Activated naive CD8-positive, alpha-beta T cell (primary cell): ENCODE results near the gene SESN1.

Source experiments
- H3K27ac Mint-ChIP-seq: one replicate; pipeline ENCODE4 v1.8.0; 2021; ENCODE audit warnings: mixed read lengths
- H3K27me3 Mint-ChIP-seq: one replicate; pipeline ENCODE4 v1.8.0; 2021; ENCODE audit warnings: mixed read lengths
- H3K36me3 Mint-ChIP-seq: one replicate; pipeline ENCODE4 v1.8.0; 2021; ENCODE audit warnings: mixed read lengths
- H3K4me1 Mint-ChIP-seq: one replicate; pipeline ENCODE4 v1.8.0; 2021; ENCODE audit warnings: low read depth, mixed read lengths
- H3K4me3 Mint-ChIP-seq: one replicate; pipeline ENCODE4 v1.8.0; 2021; ENCODE audit warnings: mild to moderate bottlenecking, mixed read lengths
- H3K9me3 Mint-ChIP-seq: one replicate; pipeline ENCODE4 v1.8.0; 2021; ENCODE audit warnings: low read depth, mixed read lengths

Gene SESN1

GRCh38 chr6:109058620-109059019, 36.0 kb downstream of the SESN1 start:
- H3K27me3 Mint-ChIP-seq = no peaks in the 10 kb centered on the region
- no peak overlapping the region for H3K4me3 Mint-ChIP-seq
- H3K9me3 Mint-ChIP-seq = no peaks in the 10 kb centered on the region
- H3K36me3 Mint-ChIP-seq = peaks cover 3% of the 10 kb centered on the region
- H3K4me1 Mint-ChIP-seq = peaks cover 38% of the 10 kb centered on the region
- no peak overlapping the region for H3K27ac Mint-ChIP-seq

GRCh38 chr6:109056661-109057060, 38.0 kb downstream of the SESN1 start:
- Mint-ChIP-seq H3K27me3 (no peaks in the 10 kb centered on the region), H3K4me1 (peaks cover 29% of the 10 kb centered on the region), H3K9me3 (no peaks in the 10 kb centered on the region), H3K36me3 (no peaks in the 10 kb centered on the region), H3K27ac (no peak overlapping the region), H3K4me3 (no peak overlapping the region)

GRCh38 chr6:109055771-109056235, 38.8 kb downstream of the SESN1 start:
- Mint-ChIP-seq H3K4me1 (peaks cover 28% of the 10 kb centered on the region), H3K27ac (no peak overlapping the region), H3K27me3 (no peaks in the 10 kb centered on the region), H3K9me3 (no peaks in the 10 kb centered on the region), H3K4me3 (no peak overlapping the region), H3K36me3 (no peaks in the 10 kb centered on the region)

- no peak overlapping the region for H3K4me3 Mint-ChIP-seq
- peaks cover 19% of the 10 kb centered on the region for H3K4me1 Mint-ChIP-seq
- H3K36me3 Mint-ChIP-seq = peaks cover 2% of the 10 kb centered on the region
- H3K27me3 Mint-ChIP-seq = no peaks in the 10 kb centered on the region
- H3K27ac Mint-ChIP-seq = no peak overlapping the region
- no peaks in the 10 kb centered on the region for H3K9me3 Mint-ChIP-seq
These were observed 41.3 kb downstream of the SESN1 start for GRCh38 chr6:109053336-109053735.

- Mint-ChIP-seq H3K4me1 (peaks cover 21% of the 10 kb centered on the region), H3K27me3 (no peaks in the 10 kb centered on the region), H3K36me3 (peaks cover 2% of the 10 kb centered on the region), H3K9me3 (no peaks in the 10 kb centered on the region), H3K27ac (peak overlapping the region; percentile 31), H3K4me3 (no peak overlapping the region)
These were observed 41.8 kb downstream of the SESN1 start for GRCh38 chr6:109052852-109053251.

- Mint-ChIP-seq H3K9me3 (no peaks in the 10 kb centered on the region), H3K27ac (no peak overlapping the region), H3K4me3 (no peak overlapping the region), H3K36me3 (peaks cover 2% of the 10 kb centered on the region), H3K27me3 (no peaks in the 10 kb centered on the region), H3K4me1 (peaks cover 21% of the 10 kb centered on the region)
These were observed 42.5 kb downstream of the SESN1 start for GRCh38 chr6:109052018-109052651.

- H3K4me3 Mint-ChIP-seq = no peak overlapping the region
- no peak overlapping the region for H3K27ac Mint-ChIP-seq
- H3K36me3 Mint-ChIP-seq = peaks cover 2% of the 10 kb centered on the region
- H3K27me3 Mint-ChIP-seq = no peaks in the 10 kb centered on the region
- peaks cover 21% of the 10 kb centered on the region for H3K4me1 Mint-ChIP-seq
- no peaks in the 10 kb centered on the region for H3K9me3 Mint-ChIP-seq
These were observed 43.2 kb downstream of the SESN1 start for GRCh38 chr6:109051301-109052017.

GRCh38 chr6:109050447-109051102, 44.1 kb downstream of the SESN1 start:
- Mint-ChIP-seq H3K9me3 (no peaks in the 10 kb centered on the region), H3K36me3 (peaks cover 2% of the 10 kb centered on the region), H3K4me1 (peaks cover 20% of the 10 kb centered on the region), H3K4me3 (no peak overlapping the region), H3K27ac (no peak overlapping the region), H3K27me3 (no peaks in the 10 kb centered on the region)

- Mint-ChIP-seq H3K27me3 (no peaks in the 10 kb centered on the region), H3K4me3 (no peak overlapping the region), H3K27ac (no peak overlapping the region), H3K4me1 (peaks cover 20% of the 10 kb centered on the region), H3K36me3 (peaks cover 2% of the 10 kb centered on the region), H3K9me3 (no peaks in the 10 kb centered on the region)
These were observed 44.6 kb downstream of the SESN1 start for GRCh38 chr6:109050012-109050411.

- Mint-ChIP-seq H3K27me3 (no peaks in the 10 kb centered on the region), H3K4me1 (peaks cover 20% of the 10 kb centered on the region), H3K4me3 (no peak overlapping the region), H3K36me3 (peaks cover 2% of the 10 kb centered on the region), H3K27ac (no peak overlapping the region), H3K9me3 (no peaks in the 10 kb centered on the region)
These were observed 45.8 kb downstream of the SESN1 start for GRCh38 chr6:109048670-109049415.

GRCh38 chr6:109048176-109048575, 46.5 kb downstream of the SESN1 start:
- Mint-ChIP-seq H3K9me3 (no peaks in the 10 kb centered on the region), H3K36me3 (peaks cover 4% of the 10 kb centered on the region), H3K4me1 (peaks cover 20% of the 10 kb centered on the region), H3K27me3 (no peaks in the 10 kb centered on the region), H3K4me3 (no peak overlapping the region), H3K27ac (peak overlapping the region; percentile 65)

GRCh38 chr6:109045493-109045892, 49.2 kb downstream of the SESN1 start:
- Mint-ChIP-seq H3K4me3 (no peak overlapping the region), H3K27me3 (no peaks in the 10 kb centered on the region), H3K4me1 (peaks cover 13% of the 10 kb centered on the region), H3K36me3 (peaks cover 5% of the 10 kb centered on the region), H3K9me3 (no peaks in the 10 kb centered on the region), H3K27ac (no peak overlapping the region)

- no peaks in the 10 kb centered on the region for H3K9me3 Mint-ChIP-seq
- no peak overlapping the region for H3K4me3 Mint-ChIP-seq
- H3K4me1 Mint-ChIP-seq = peaks cover 33% of the 10 kb centered on the region
- no peaks in the 10 kb centered on the region for H3K27me3 Mint-ChIP-seq
- peaks cover 4% of the 10 kb centered on the region for H3K36me3 Mint-ChIP-seq
- H3K27ac Mint-ChIP-seq = no peak overlapping the region
These were observed 54.9 kb downstream of the SESN1 start for GRCh38 chr6:109039795-109040194.

- Mint-ChIP-seq H3K27me3 (no peaks in the 10 kb centered on the region), H3K4me3 (no peak overlapping the region), H3K9me3 (no peaks in the 10 kb centered on the region), H3K36me3 (peaks cover 4% of the 10 kb centered on the region), H3K27ac (no peak overlapping the region), H3K4me1 (peaks cover 37% of the 10 kb centered on the region)
These were observed 55.7 kb downstream of the SESN1 start for GRCh38 chr6:109038837-109039398.
